HepG2 (cell line): ENCODE measurements around the gene FNDC4. TPM values are rescaled to one million over a fixed set of nuclear protein-coding genes. Genes with fewer than 3 reads are reported as not detected.

Source experiments
- JUN ChIP-seq: sonication (generic); formaldehyde crosslinking; IDR thresholded peaks from 2 replicates; pipeline ENCODE4 v1.4.0; 2020; ENCODE audit warnings: mild to moderate bottlenecking, missing genetic modification reagents
- NR2F6 ChIP-seq, 2 experiments: IDR thresholded peaks; 2 replicates each; pipeline ENCODE4 v1.6.1; 2016; ENCODE audit warnings: antibody characterized with exemption in 1 of 2, mild to moderate bottlenecking in 1 of 2
- SALL2 ChIP-seq: sonication (generic); formaldehyde crosslinking; IDR thresholded peaks from 2 replicates; pipeline ENCODE4 v1.8.1; 2023; ENCODE audit warnings: mild to moderate bottlenecking, missing genetic modification reagents, inconsistent platforms
- SETDB1 ChIP-seq: sonication (generic); formaldehyde crosslinking; IDR thresholded peaks from 2 replicates; pipeline ENCODE4 v1.5.1; 2020; ENCODE audit warnings: missing genetic modification reagents, mild to moderate bottlenecking, borderline replicate concordance
- SP1 ChIP-seq, 2 experiments: fragments of 450-650 bp in 1 of 2; sonication (generic) in 1 of 2; formaldehyde crosslinking in 1 of 2; IDR thresholded peaks; 2 replicates each; pipeline versions ENCODE4 v1.4.0 to v1.6.1; 2016 to 2020; ENCODE audit warnings: missing genetic modification reagents in 1 of 2
- ZC3H13 ChIP-seq: sonication (generic); formaldehyde crosslinking; IDR thresholded peaks from 2 replicates; pipeline ENCODE4 v1.8.1; 2023; ENCODE audit warnings: mild to moderate bottlenecking, missing genetic modification reagents, moderate library complexity
- ZNF260 ChIP-seq: sonication (generic); formaldehyde crosslinking; IDR thresholded peaks from 2 replicates; pipeline ENCODE4 v1.4.0; 2020; ENCODE audit warnings: missing genetic modification reagents, low read depth, mild to moderate bottlenecking, borderline replicate concordance
- ZNF510 ChIP-seq: sonication (generic); formaldehyde crosslinking; IDR thresholded peaks from 2 replicates; pipeline ENCODE4 v1.4.0; 2020; ENCODE audit warnings: low read depth, mild to moderate bottlenecking, missing genetic modification reagents
- ZNF720 ChIP-seq: sonication (generic); formaldehyde crosslinking; IDR thresholded peaks from 2 replicates; pipeline ENCODE4 v1.4.0; 2020; ENCODE audit warnings: missing genetic modification reagents
- ZNF792 ChIP-seq: IDR thresholded peaks from 2 replicates; pipeline ENCODE4 v1.6.1; 2016
- polyA plus RNA-seq, 8 experiments: library from polyadenylated mRNA; depleted of rRNA in 3 of 8; stranded (reverse) in 7 of 8; unstranded in 1 of 8; fragments of >200 nt; fragmentation: Illumina TruSeq in 4 of 8; extraction: Trizol in 4 of 8; gene quantifications; 2 replicates each; pipeline versions ENCODE4 v1.2.1 to v1.2.3, GENCODE V29; 2011 to 2016; ENCODE audit warnings: low read depth in 4 of 8, missing spikeins in 1 of 8, mixed read lengths in 1 of 8; ENCODE audit not compliant: insufficient read depth in 1 of 8
- total RNA-seq, 5 experiments: library from RNA; depleted of rRNA; stranded (reverse); fragments of >200 nt; fragmentation: Illumina TruSeq; extraction: Trizol; gene quantifications; 2 replicates each; pipeline ENCODE4 v1.2.3, GENCODE V29; 2016; ENCODE audit warnings: low read depth in 1 of 5
- TF ChIP-seq, protein P1 (sequence below): sonication (generic); formaldehyde crosslinking; IDR thresholded peaks from 2 replicates; pipeline ENCODE4 v1.4.0; 2020; ENCODE audit warnings: missing genetic modification reagents, borderline replicate concordance
- TF ChIP-seq, protein P2 (sequence below): sonication (generic); formaldehyde crosslinking; IDR thresholded peaks from 2 replicates; pipeline ENCODE4 v1.4.0; 2020; ENCODE audit warnings: low read depth, missing genetic modification reagents
- TF ChIP-seq, protein P3 (sequence below): IDR thresholded peaks from 2 replicates; pipeline ENCODE4 v1.6.1; 2018; ENCODE audit warnings: missing genetic modification reagents, mild to moderate bottlenecking, missing compliant biosample characterization
- TF ChIP-seq, protein P4 (sequence below): sonication (generic); formaldehyde crosslinking; IDR thresholded peaks from 2 replicates; pipeline ENCODE4 v1.4.0; 2020; ENCODE audit warnings: missing genetic modification reagents
- TF ChIP-seq, protein P5 (sequence below), 2 experiments: sonication (generic) in 1 of 2; formaldehyde crosslinking in 1 of 2; IDR thresholded peaks; 2 replicates each; pipeline versions ENCODE4 v1.4.0 to v1.6.1; 2018 to 2020; ENCODE audit warnings: missing genetic modification reagents in 2 of 2, borderline replicate concordance in 1 of 2, low read depth in 1 of 2, mild to moderate bottlenecking in 1 of 2, missing biosample characterization in 1 of 2

The FNDC4 gene
- total and polyA plus RNA-seq, 2 of the 13 experiments (the other 11 are each of a cell fraction or from before 2014, with no cell fraction given), result 9.0 to 17.4 TPM

DNA sequence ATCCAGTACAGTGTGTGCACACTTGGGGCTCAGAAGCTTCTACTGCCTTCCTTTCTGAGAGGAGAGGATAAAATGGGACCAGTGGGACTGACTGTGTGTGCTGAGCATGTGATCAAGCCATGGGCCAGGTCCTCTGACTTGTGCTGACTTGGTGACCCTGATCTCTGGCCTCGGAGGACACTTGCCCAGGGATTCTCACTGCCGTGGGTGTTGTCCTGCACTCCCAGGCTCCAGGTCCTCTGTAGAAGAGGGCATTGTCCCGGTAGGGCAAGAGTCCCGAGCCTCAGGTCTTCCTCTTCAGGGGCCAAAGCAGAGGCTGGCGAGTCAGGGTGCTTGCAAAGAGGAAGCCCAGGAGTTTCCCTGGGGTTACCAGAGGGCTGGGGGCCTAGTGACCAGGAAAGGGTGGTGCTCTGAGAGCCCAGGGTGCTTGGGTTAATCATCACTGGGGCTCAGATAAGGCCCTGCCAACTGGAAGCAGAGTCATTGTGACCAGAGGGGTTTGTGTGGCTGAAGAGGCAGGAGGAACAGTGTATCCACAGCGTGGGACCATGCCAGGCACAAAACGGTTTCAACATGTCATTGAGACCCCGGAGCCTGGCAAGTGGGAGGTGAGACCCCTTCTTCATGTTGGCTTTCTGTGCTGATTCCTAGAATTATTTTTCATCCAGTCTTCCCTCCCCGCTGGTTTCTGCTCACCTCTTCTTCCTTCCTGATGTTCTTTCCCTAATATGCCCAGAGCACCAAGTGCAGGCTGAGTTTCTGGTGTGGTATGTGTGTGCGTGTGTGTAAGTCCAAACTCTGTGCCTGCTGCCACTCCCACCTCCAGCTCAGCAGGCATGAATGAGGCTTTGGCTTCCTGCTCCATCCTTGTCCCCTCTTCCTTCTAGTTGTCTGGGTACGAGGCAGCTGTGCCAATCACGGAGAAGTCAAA is 1.6 kb upstream of the FNDC4 start, which contains the start of gene GCKR (continued):
- TF ChIP-seq ZNF510 (CRISPR knock-in tag), result no peak
- TF ChIP-seq, protein P1, sequence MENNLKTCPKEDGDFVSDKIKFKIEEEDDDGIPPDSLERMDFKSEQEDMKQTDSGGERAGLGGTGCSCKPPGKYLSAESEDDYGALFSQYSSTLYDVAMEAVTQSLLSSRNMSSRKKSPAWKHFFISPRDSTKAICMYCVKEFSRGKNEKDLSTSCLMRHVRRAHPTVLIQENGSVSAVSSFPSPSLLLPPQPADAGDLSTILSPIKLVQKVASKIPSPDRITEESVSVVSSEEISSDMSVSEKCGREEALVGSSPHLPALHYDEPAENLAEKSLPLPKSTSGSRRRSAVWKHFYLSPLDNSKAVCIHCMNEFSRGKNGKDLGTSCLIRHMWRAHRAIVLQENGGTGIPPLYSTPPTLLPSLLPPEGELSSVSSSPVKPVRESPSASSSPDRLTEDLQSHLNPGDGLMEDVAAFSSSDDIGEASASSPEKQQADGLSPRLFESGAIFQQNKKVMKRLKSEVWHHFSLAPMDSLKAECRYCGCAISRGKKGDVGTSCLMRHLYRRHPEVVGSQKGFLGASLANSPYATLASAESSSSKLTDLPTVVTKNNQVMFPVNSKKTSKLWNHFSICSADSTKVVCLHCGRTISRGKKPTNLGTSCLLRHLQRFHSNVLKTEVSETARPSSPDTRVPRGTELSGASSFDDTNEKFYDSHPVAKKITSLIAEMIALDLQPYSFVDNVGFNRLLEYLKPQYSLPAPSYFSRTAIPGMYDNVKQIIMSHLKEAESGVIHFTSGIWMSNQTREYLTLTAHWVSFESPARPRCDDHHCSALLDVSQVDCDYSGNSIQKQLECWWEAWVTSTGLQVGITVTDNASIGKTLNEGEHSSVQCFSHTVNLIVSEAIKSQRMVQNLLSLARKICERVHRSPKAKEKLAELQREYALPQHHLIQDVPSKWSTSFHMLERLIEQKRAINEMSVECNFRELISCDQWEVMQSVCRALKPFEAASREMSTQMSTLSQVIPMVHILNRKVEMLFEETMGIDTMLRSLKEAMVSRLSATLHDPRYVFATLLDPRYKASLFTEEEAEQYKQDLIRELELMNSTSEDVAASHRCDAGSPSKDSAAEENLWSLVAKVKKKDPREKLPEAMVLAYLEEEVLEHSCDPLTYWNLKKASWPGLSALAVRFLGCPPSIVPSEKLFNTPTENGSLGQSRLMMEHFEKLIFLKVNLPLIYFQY (CRISPR knock-in tag), result peak; percentile 72
- TF ChIP-seq ZNF260, result no peak
- TF ChIP-seq NR2F6 (IDR thresholded peaks at IDR 0.05), result peak; percentile 87
- TF ChIP-seq NR2F6 (CRISPR knock-in tag; IDR thresholded peaks at IDR 0.05), result peak; percentile 93
- TF ChIP-seq, protein P2, sequence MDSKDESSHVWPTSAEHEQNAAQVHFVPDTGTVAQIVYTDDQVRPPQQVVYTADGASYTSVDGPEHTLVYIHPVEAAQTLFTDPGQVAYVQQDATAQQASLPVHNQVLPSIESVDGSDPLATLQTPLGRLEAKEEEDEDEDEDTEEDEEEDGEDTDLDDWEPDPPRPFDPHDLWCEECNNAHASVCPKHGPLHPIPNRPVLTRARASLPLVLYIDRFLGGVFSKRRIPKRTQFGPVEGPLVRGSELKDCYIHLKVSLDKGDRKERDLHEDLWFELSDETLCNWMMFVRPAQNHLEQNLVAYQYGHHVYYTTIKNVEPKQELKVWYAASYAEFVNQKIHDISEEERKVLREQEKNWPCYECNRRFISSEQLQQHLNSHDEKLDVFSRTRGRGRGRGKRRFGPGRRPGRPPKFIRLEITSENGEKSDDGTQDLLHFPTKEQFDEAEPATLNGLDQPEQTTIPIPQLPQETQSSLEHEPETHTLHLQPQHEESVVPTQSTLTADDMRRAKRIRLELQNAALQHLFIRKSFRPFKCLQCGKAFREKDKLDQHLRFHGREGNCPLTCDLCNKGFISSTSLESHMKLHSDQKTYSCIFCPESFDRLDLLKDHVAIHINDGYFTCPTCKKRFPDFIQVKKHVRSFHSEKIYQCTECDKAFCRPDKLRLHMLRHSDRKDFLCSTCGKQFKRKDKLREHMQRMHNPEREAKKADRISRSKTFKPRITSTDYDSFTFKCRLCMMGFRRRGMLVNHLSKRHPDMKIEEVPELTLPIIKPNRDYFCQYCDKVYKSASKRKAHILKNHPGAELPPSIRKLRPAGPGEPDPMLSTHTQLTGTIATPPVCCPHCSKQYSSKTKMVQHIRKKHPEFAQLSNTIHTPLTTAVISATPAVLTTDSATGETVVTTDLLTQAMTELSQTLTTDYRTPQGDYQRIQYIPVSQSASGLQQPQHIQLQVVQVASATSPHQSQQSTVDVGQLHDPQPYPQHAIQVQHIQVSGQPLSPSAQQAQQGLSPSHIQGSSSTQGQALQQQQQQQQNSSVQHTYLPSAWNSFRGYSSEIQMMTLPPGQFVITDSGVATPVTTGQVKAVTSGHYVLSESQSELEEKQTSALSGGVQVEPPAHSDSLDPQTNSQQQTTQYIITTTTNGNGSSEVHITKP (CRISPR knock-in tag), result peak; percentile 49; the same call in 1 of the 2 replicates
- no peak for TF ChIP-seq SP1 (IDR thresholded peaks at IDR 0.05)
- TF ChIP-seq SP1 (CRISPR knock-in tag; IDR thresholded peaks at IDR 0.05), result no peak
- no peak for TF ChIP-seq JUN
- TF ChIP-seq SETDB1 (CRISPR knock-in tag), result peak; percentile 48; the same call in 1 of the 2 replicates
- TF ChIP-seq ZC3H13 (CRISPR knock-in tag), result peak; percentile 86
- TF ChIP-seq, protein P3, sequence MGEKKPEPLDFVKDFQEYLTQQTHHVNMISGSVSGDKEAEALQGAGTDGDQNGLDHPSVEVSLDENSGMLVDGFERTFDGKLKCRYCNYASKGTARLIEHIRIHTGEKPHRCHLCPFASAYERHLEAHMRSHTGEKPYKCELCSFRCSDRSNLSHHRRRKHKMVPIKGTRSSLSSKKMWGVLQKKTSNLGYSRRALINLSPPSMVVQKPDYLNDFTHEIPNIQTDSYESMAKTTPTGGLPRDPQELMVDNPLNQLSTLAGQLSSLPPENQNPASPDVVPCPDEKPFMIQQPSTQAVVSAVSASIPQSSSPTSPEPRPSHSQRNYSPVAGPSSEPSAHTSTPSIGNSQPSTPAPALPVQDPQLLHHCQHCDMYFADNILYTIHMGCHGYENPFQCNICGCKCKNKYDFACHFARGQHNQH (CRISPR knock-in tag), result peak; percentile 93
- TF ChIP-seq ZNF720 (CRISPR knock-in tag), result no peak
- peak; percentile 36 for TF ChIP-seq ZNF792 (CRISPR knock-in tag)
- TF ChIP-seq SALL2 (CRISPR knock-in tag), result peak; percentile 77; the same call in 1 of the 2 replicates
- TF ChIP-seq, protein P4, sequence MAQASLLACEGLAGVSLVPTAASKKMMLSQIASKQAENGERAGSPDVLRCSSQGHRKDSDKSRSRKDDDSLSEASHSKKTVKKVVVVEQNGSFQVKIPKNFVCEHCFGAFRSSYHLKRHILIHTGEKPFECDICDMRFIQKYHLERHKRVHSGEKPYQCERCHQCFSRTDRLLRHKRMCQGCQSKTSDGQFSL (CRISPR knock-in tag), result no peak
- TF ChIP-seq, protein P5, sequence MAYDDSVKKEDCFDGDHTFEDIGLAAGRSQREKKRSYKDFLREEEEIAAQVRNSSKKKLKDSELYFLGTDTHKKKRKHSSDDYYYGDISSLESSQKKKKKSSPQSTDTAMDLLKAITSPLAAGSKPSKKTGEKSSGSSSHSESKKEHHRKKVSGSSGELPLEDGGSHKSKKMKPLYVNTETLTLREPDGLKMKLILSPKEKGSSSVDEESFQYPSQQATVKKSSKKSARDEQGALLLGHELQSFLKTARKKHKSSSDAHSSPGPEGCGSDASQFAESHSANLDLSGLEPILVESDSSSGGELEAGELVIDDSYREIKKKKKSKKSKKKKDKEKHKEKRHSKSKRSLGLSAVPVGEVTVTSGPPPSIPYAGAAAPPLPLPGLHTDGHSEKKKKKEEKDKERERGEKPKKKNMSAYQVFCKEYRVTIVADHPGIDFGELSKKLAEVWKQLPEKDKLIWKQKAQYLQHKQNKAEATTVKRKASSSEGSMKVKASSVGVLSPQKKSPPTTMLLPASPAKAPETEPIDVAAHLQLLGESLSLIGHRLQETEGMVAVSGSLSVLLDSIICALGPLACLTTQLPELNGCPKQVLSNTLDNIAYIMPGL (CRISPR knock-in tag; IDR thresholded peaks at IDR 0.05; ENCODE audit: borderline replicate concordance in 1 of 2, low read depth in 1 of 2), result peak; percentile 42 to 87; a peak in 3 of 4 replicates
